Activated T-cell treated with anti-CD3 and anti-CD28 coated beads, Interleukin-2, amount 50 U/mL, for 4 hours (primary cell): ENCODE data around the gene MYO1D. TPM values are rescaled to one million over a fixed set of nuclear protein-coding genes. Genes with fewer than 3 reads are reported as not detected.

Experiments
- ATAC-seq, 2 donors: fragments of 200-7000 bp; cut with Tn5 transposase; one replicate each; pipeline ENCODE4 v1.10.0; 2021
- DNase-seq: peaks from one replicate; pipeline ENCODE4 v3.0.0-alpha.2; 2020
- H3K27me3 Mint-ChIP-seq: one replicate; pipeline ENCODE4 v1.8.0; 2021; ENCODE audit warnings: low read depth, mixed read lengths
- H3K36me3 Mint-ChIP-seq: one replicate; pipeline ENCODE4 v1.8.0; 2022; ENCODE audit warnings: mixed read lengths; ENCODE audit not compliant: insufficient read depth
- H3K4me1 Mint-ChIP-seq: one replicate; pipeline ENCODE4 v1.8.0; 2021; ENCODE audit warnings: low read depth, mixed read lengths
- H3K4me3 Mint-ChIP-seq: one replicate; pipeline ENCODE4 v1.8.0; 2021; ENCODE audit warnings: mild to moderate bottlenecking, moderate library complexity, mixed read lengths
- H3K9me3 Mint-ChIP-seq: one replicate; pipeline ENCODE4 v1.8.0; 2021; ENCODE audit warnings: mixed read lengths
- total RNA-seq, 3 donors: library from RNA; stranded (reverse); gene quantifications; one replicate each; pipeline ENCODE4 v1.2.1, GENCODE V29; 2021

MYO1D gene
- total RNA-seq, 3 donors from 2014 or later = 8.5 to 14.6 (median 10.6) TPM

DNA sequence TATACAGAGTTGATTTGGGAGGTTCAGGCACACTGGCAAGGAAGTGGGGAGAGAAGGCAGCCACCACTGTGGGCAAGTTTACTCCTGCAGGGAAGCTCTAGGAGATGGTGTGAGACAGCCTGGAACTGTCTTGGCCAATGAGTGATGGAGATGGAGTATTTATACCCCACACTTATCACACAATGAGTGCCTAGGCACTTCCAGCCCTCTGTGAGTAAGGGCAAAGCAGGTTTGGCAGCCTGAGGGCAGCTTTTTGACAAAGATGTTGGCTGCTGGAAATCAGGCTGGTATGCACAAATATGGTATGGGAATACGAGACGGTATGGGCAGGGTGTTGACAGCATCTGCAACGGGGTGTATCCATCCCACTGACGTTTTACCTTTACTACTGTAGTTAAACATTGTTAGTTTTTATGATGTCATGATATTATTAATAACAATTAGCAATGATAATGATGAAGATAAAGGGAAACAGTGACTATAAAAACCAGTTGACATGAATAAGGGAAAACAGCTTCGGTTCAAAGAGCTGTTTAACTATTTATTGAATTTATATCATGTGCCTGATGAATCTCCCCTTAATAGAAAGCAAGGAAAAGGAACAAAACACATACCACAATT lies 240.2 kb downstream of the MYO1D start:
- Mint-ChIP-seq H3K36me3 (no peaks in the 10 kb centered on the region), H3K9me3 (peaks cover 4% of the 10 kb centered on the region), H3K27me3 (no peaks in the 10 kb centered on the region), H3K4me1 (no peaks in the 10 kb centered on the region), H3K4me3 (no peak overlapping the region)
- no peak for ATAC-seq
- no peak for DNase-seq

DNA sequence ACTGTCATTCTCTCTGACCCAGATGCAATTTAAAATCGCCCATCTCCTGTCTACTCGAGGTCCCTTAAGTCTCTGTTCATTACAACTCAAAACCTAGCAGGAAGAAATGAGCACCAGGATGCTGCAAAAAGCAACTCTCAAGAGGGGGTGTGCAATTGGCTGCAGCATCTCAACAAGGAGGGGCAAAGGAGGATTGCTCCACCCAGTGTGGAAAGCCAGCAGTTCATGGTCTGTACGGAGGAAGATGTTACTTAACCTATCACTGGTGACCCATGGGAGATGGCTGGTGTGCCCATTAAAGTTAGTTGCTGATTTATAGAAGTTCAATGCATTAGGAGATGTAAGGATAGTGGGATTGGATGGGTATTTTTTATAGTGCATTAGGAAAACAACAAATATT lies 242.8 kb downstream of the MYO1D start:
- no peaks in the 10 kb centered on the region for H3K4me1 Mint-ChIP-seq
- H3K27me3 Mint-ChIP-seq = no peaks in the 10 kb centered on the region
- H3K4me3 Mint-ChIP-seq = no peak overlapping the region
- ATAC-seq = no peak
- no peaks in the 10 kb centered on the region for H3K9me3 Mint-ChIP-seq
- no peak for DNase-seq
- peaks cover 3% of the 10 kb centered on the region for H3K36me3 Mint-ChIP-seq

DNA sequence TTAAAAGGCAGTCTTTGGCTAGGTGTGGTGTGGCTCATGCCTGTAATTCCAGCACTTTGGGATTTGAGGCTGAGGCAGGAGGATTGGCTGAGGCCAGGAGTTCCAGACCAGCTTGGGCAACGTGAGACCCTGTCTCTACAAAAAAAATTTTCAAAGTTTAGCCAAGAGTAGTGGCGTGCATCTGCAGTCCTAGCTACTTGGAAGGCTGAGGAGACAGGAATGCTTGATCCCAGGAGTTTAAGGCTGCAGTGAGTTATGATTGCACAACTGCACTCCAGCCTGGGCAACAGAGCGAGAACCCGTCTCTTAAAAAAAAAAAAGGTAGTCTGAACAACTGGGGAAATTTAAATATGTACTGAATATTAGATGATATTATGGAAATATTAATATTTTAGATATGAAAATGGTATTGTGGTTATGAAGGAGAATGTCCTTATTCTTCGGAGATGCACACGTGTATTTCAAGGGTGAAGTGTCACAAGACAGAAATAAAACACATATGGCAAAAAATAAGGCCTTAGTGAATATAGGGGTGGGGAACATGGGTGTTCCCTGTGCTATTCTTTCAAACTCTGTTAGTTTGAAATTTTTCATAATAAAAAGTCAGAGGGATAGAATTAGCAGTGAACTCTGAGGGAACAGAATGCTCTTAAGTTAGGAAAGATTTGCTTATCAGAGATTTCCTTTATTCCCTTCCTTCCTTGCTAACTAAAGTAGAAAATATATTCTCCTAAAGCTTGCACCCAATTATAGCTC lies 245.4 kb downstream of the MYO1D start:
- Mint-ChIP-seq H3K4me1 (no peaks in the 10 kb centered on the region), H3K36me3 (peaks cover 3% of the 10 kb centered on the region), H3K4me3 (no peak overlapping the region), H3K9me3 (no peaks in the 10 kb centered on the region), H3K27me3 (peaks cover 2% of the 10 kb centered on the region)
- DNase-seq (no peak), ATAC-seq (no peak)

DNA sequence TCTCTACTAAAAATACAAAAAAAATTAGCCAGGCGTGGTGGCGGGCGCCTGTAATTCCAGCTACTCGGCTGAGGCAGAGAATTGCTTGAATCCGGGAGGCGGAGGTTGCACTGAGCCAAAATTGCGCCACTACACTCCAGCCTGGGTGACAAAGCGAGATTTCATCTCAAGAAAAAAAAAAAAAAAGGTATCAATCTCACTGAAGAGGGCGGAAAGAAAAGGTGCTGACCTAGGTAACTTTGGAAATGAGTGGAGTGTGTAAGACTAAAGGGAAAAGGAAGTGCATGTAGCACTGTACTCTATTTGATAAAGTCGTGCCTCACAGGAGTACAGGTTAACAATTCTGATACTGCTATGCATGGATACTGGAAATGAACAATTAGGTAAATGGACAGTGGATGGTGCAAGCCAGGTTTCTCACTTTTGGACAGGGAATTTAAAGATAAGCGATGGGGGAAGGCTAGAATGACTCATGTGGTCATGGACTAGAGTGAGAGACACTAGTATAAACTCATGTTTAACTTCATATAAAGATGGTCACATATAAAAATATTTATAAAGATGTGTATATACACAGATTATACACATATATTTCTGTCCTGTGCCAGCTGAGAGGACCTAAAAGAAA lies 247.2 kb downstream of the MYO1D start:
- ATAC-seq = no peak
- H3K9me3 Mint-ChIP-seq = no peaks in the 10 kb centered on the region
- no peak for DNase-seq
- H3K36me3 Mint-ChIP-seq = peaks cover 3% of the 10 kb centered on the region
- no peaks in the 10 kb centered on the region for H3K4me1 Mint-ChIP-seq
- peaks cover 2% of the 10 kb centered on the region for H3K27me3 Mint-ChIP-seq
- H3K4me3 Mint-ChIP-seq = no peak overlapping the region

DNA sequence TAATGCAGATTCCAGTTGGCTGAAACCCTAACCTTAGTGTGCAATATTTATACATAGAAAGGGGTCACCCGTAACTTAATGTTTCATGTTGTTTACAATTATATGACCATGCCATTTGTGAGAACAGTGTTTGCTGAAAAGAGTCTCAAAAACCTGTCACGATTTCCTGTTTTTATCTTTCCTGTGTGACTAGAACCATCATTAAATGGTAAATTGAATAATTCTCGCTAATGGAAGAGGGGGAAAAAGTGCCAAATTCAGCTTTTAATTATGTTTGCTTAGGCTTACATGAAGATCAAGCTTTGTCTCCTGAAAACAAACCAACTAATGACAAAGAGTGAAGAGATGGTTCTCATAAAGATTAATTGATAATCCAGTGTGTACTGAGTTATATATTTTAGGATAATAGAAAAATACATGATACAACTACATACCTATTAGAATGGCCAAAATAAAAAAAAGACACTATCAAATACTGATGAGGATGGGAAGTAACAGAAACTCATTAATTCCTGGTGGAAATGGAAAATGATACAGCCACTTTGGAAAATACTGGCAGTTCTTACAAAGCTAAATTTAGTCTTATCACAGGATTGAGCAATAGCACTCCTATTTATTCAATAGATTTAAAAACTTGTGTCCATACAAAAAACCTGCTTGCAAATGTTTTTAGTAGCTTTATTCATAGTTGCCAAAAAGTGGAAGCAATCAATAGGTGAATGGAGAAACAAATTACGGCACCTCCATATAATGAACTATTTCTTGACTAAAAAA lies 248.5 kb downstream of the MYO1D start:
- no peaks in the 10 kb centered on the region for H3K9me3 Mint-ChIP-seq
- peaks cover 3% of the 10 kb centered on the region for H3K36me3 Mint-ChIP-seq
- ATAC-seq (no peak), DNase-seq (no peak)
- peaks cover 2% of the 10 kb centered on the region for H3K27me3 Mint-ChIP-seq
- H3K4me3 Mint-ChIP-seq = no peak overlapping the region
- no peaks in the 10 kb centered on the region for H3K4me1 Mint-ChIP-seq

DNA sequence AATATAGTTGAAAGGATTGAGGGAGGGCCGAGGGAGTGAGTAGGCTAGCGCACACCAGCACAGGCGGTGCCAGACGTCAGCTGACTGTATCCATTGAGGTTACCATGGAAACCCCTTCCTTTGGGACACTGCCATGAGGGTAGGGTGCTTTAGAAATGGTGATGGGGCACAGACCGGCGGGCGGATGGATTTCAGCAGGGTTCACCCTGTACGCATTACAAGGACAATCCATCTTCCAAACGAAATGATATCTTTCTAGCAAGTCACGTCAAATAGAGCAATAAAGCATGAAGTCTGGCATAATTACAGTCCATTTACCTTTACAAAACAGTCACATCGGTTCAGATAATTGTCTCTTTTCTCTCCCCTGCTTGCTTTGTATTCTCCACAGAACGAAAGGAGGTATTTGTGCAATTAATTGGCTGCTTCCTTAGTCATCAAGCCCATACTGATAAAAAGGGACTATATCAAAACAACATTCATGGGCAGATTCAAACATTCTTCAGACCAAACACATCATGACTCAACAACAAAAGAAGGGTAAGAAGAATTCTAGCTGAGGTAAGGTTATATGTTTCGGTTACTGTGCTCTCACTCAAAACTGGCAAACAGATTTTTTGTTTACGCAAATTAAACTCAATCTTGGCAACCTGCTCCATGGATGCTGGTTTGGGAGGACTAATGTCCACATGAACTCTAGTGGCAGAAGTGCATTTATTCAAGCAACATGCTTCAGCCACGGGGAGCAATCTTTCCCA lies 249.5 kb downstream of the MYO1D start:
- no peaks in the 10 kb centered on the region for H3K9me3 Mint-ChIP-seq
- no peak for DNase-seq
- H3K27me3 Mint-ChIP-seq = peaks cover 2% of the 10 kb centered on the region
- no peak overlapping the region for H3K4me3 Mint-ChIP-seq
- no peaks in the 10 kb centered on the region for H3K4me1 Mint-ChIP-seq
- no peak for ATAC-seq
- H3K36me3 Mint-ChIP-seq = peaks cover 3% of the 10 kb centered on the region

DNA sequence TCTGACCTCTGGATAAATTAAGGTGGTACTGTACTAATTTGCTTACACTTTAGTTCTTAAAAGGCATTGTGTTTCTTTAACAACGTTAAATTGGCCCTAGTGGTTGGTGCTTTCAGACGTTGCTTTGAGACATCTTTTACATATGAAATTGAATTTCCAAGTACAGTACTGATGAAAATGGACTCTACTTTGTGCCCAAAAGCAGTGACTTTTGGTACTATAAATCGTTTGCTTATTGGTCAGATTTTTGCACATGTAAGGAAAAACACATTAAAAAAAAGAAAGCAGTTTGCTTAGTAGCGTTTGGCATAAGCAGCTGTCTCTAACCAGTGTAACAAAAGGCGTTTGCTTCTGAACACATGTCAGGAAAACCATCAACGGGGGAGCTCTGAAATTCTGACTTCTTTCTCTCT lies 250.5 kb downstream of the MYO1D start:
- Mint-ChIP-seq H3K4me3 (no peak overlapping the region), H3K4me1 (no peaks in the 10 kb centered on the region), H3K27me3 (peaks cover 2% of the 10 kb centered on the region), H3K36me3 (peaks cover 3% of the 10 kb centered on the region), H3K9me3 (no peaks in the 10 kb centered on the region)
- ATAC-seq = no peak
- no peak for DNase-seq

DNA sequence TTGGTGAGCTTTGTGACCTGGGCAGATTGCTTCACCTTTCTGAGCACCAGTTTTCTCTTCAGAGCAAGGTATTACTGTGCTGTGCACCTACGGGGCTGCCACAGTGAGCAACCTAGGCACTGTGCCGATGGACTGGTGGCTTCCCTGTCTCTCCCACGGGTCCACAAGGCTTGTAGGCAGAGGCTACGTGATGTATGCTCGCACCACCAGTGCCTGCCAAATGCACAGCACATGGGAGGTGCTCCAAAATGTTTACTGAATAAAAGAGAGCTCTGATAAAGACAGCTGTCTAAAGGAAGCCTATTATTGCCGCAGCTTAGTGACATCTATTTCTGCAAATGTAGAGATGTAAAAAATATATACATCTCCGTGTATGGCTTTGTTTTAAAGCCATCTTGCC lies 251.0 kb downstream of the MYO1D start:
- no peak overlapping the region for H3K4me3 Mint-ChIP-seq
- H3K36me3 Mint-ChIP-seq = peaks cover 3% of the 10 kb centered on the region
- no peaks in the 10 kb centered on the region for H3K4me1 Mint-ChIP-seq
- ATAC-seq (no peak), DNase-seq (no peak)
- H3K9me3 Mint-ChIP-seq = no peaks in the 10 kb centered on the region
- peaks cover 2% of the 10 kb centered on the region for H3K27me3 Mint-ChIP-seq

DNA sequence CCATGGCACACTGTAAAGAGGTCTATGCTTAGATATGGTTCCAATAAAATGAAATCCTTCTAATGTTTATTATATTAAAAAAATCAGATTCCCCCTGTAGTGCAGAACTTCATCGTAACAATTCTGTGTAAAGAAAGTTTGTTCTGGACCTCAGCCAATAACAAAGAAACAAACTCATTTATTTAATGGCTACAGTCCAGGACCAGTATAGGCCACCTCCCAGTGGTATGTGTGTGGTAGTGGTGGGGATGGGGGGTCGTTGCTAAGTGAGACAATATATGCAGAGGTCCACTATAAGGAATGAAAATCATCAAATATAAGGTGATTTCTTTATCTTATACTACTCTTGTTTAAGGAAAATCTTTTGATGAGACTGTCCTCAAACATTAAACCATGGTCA lies 253.7 kb downstream of the MYO1D start:
- Mint-ChIP-seq H3K4me3 (no peak overlapping the region), H3K9me3 (no peaks in the 10 kb centered on the region), H3K27me3 (no peaks in the 10 kb centered on the region), H3K36me3 (no peaks in the 10 kb centered on the region), H3K4me1 (no peaks in the 10 kb centered on the region)
- ATAC-seq = no peak
- no peak for DNase-seq

DNA sequence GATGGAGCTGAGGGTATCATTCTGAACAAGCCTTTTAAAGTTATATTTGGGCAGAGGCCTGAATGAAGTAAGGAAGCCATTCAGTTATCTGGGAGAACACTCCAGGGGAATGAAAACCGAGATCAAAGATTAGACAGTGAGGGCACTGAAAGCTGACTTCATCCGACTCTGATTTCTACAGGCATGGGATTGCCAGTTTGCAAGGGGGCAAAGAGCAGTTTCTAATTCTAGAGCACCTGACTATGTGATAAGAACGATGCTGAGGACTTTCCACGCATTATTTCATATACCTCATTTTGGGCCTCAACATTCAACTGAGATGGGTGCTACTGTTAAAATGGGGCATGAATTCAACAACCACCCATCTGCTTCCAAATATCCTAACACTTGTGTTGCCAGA lies 254.4 kb downstream of the MYO1D start:
- Mint-ChIP-seq H3K4me3 (no peak overlapping the region), H3K9me3 (no peaks in the 10 kb centered on the region), H3K27me3 (no peaks in the 10 kb centered on the region), H3K4me1 (no peaks in the 10 kb centered on the region), H3K36me3 (no peaks in the 10 kb centered on the region)
- ATAC-seq (no peak), DNase-seq (no peak)

DNA sequence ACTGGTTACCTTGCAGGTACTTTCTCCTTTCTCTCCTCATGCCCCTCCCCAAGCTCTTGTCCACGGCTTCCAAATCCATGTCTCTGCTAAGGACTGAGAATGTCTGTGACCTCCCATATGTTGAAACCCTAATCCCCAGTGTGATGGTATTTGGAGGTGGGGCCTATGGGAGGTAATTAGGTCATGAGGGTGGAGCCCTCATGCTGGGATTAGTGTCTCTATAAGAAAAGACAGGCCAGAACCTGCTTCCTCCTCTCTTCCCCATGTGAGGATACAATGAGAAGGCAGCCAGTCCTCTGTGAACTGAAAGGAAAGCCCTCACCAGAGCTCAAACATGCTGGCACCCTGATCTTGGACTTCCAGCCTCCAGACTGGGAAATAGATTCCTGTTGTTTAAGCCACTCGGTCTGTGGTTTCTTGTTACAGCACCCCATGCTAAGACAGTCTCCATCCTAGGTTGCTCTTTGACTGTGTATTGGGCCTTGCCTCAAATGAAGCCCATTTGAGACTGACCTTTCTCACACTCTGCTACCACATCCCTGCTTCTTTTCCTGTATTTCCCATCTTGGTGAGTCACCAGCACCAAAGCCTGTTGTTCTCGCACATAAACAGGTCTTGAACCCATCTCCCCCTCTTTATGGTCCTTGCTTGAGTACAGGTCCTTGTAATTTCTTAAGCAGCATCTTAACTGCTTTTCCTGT lies 255.2 kb downstream of the MYO1D start:
- H3K36me3 Mint-ChIP-seq = no peaks in the 10 kb centered on the region
- no peaks in the 10 kb centered on the region for H3K9me3 Mint-ChIP-seq
- no peak for DNase-seq
- no peaks in the 10 kb centered on the region for H3K4me1 Mint-ChIP-seq
- H3K4me3 Mint-ChIP-seq = no peak overlapping the region
- ATAC-seq = no peak
- no peaks in the 10 kb centered on the region for H3K27me3 Mint-ChIP-seq

DNA sequence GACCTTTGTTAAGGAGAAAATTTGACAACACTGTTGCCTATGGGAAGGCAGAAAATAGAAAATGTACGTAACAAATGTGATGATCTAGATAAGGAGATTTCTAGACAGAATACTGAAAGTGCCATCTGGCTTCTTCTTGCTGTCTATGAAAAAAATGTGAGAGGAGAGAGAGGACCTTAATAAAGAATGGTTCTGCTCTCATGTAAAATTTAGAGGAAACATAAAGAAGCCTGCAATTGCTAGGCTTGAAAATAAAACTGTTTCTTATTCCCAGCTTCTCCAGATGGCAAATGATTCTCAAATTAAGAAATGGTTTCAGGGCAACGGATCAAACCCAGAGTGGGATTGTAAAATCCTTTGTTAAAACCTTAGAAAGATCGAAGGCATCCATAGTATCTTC lies 261.6 kb downstream of the MYO1D start:
- Mint-ChIP-seq H3K36me3 (no peaks in the 10 kb centered on the region), H3K4me3 (no peak overlapping the region), H3K9me3 (no peaks in the 10 kb centered on the region), H3K4me1 (no peaks in the 10 kb centered on the region), H3K27me3 (no peaks in the 10 kb centered on the region)
- ATAC-seq = no peak
- no peak for DNase-seq

DNA sequence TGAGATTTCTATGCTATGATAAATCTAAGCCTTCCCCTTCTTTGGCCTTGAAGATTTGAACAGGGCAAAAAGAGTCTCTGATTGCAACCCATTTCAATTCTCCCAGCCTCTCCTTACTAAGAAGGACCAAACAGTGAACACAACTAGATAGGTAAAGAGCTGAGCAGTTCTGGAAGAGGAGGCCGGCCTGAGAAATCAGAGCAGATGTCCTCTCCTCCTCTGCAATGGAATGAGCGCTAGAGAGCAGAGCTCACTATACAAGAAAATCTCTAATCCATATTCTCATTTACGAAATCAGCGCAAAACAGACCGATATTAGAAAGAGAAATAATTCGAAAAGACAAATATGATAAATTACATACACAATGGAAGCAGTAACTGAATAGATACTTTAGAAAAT lies 266.0 kb downstream of the MYO1D start:
- Mint-ChIP-seq H3K4me1 (peaks cover 3% of the 10 kb centered on the region), H3K4me3 (no peak overlapping the region), H3K27me3 (no peaks in the 10 kb centered on the region), H3K36me3 (no peaks in the 10 kb centered on the region), H3K9me3 (no peaks in the 10 kb centered on the region)
- ATAC-seq (no peak), DNase-seq (no peak)
